Measurements from ENCODE around the gene TSGA10. TPM values are rescaled to one million over a fixed set of nuclear protein-coding genes. Genes with fewer than 3 reads are reported as not detected.

Gene TSGA10
- total RNA-seq, 1 donor from 2014 or later = 1.3 TPM

DNA sequence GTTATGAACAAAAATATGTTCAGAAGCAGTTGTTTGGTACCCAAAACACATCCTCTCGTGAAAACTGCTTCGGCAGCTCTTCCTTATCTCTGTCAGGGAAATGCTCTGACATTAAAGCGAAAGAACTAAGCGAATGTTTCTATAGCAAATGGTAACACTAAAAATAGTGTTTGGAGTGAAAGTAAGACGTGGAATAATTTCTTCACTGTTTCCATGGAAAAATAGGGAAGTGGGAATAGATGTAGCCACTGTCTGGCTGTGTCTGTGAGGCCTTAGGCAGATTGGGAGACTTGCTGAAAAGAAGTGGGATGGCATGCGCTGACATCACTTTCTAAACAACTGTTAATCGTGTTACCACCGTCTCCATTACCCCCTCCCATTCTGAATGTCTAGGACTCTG is 207.2 kb downstream of the TSGA10 start:
- no peak for DNase-seq (ENCODE audit: low read depth, low spot score)

Other genes starting within 250 kb of the TSGA10 start
- 9.7 and 9.9 TPM in 2 replicates for gene CRACDL, start 218.7 kb downstream of the TSGA10 start, total RNA-seq
- gene C2orf15, start 13.2 kb downstream of the TSGA10 start, total RNA-seq = 0.07 and 0.28 TPM in 2 replicates
- 4.8 and 9.1 TPM in 2 replicates for gene LIPT1, start within 50 bp of the TSGA10 start, total RNA-seq
- 23.7 and 26.5 TPM in 2 replicates for gene MITD1, start 26.1 kb upstream of the TSGA10 start, total RNA-seq
- 44.5 and 48.9 TPM in 2 replicates for gene MRPL30, start 26.2 kb upstream of the TSGA10 start, total RNA-seq
- gene LYG2, start 100.7 kb upstream of the TSGA10 start, total RNA-seq = not detected in 2 replicates
- gene LYG1, start 146.3 kb upstream of the TSGA10 start, total RNA-seq = 0.26 and 0.39 TPM in 2 replicates
- gene TXNDC9, start 181.4 kb upstream of the TSGA10 start, total RNA-seq = 72.6 and 82.5 TPM in 2 replicates
- 28.9 and 33.3 TPM in 2 replicates for gene EIF5B, start 182.4 kb upstream of the TSGA10 start, total RNA-seq

Data from pulmonary artery endothelial cell (primary cell).